Measurements from ENCODE around the gene TSC22D1.

TSC22D1 gene

DNA sequence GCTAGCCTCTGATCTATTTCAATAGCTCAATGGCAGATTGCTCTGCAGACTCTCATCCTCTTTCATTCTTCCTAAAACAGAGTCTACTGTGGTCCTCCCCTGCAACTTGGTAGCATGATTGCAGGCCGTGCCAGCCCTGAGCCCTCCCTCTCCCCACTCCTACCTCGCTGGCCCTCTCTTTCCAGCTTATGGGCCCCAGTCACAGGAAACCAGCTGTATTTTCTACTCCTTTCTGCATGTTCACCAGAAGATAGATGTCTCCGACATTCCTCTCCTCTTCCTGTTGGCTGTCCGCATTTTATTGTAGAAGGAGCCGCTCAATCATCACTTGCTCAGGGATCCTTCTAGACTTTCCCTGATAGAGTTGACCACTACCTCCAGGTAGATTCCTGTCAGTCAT, 152.3 kb downstream of the TSC22D1 start:
- no peak overlapping the region for H3K4me3 ChIP-seq (ENCODE audit: low read depth, low read length)
- in situ Hi-C loops (cut with HindIII; ENCODE audit: low sequenced_read_pairs) = no loop called here
- no peak for DNase-seq (ENCODE audit: low read depth)
- TF ChIP-seq CTCF (IDR thresholded peaks at IDR 0.05; ENCODE audit: low read depth, low read length, missing control alignments) = no peak

DNA sequence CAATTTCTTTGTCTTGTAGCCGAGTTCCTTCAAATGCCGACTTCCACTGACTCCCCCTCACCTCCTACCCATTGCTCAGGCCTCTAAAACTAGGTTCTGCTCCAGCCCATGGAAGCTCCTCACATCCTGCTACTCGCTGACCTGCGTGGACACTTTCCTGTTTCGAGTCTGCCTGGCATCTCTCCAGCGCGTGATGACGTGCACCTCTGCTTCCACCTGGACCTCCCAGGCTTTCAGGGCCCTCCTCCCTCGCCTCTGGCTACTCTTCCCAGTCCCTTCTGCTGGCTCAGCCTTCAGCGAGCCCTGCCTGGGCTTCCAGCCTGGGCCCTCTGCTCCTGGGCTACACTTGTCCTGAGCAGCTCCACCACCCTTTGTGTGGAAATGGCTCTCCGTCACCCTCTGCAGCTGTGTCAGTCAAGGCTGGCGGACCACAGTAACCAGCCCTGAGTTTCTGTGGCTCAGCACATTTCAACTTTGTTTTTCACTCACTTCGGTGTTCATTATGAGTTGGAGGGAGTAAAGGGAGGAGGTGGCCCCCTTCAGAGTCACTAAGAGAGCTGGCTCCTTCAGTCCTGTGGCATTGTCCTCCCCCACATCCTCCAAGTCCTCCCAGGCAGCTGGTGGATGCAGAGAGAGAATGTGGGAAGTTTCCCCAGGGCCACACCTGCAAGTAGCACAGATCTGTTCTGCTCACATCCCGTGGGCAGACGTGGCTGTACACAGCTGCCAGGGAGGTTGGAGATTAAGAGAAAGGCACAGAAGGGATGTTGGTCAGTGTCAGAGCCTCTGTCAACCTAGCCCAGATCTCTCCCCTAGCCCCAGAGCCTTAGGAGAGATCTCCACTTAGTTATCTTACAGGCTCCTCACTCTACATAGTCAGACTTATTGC, 153.1 kb downstream of the TSC22D1 start:
- no peak for TF ChIP-seq CTCF (IDR thresholded peaks at IDR 0.05; ENCODE audit: low read depth, low read length, missing control alignments)
- no peak overlapping the region for H3K4me3 ChIP-seq (ENCODE audit: low read depth, low read length)
- no peak for DNase-seq (ENCODE audit: low read depth)
- in situ Hi-C loops (cut with HindIII; ENCODE audit: low sequenced_read_pairs) = no loop called here

GRCh38 chr13:44421853-44422525, 154.1 kb downstream of the TSC22D1 start:
- no peak for TF ChIP-seq CTCF (IDR thresholded peaks at IDR 0.05; ENCODE audit: low read depth, low read length, missing control alignments)
- in situ Hi-C loops (cut with HindIII; ENCODE audit: low sequenced_read_pairs) = no loop called here
- H3K4me3 ChIP-seq (ENCODE audit: low read depth, low read length) = no peak overlapping the region
- no peak for DNase-seq (ENCODE audit: low read depth)

DNA sequence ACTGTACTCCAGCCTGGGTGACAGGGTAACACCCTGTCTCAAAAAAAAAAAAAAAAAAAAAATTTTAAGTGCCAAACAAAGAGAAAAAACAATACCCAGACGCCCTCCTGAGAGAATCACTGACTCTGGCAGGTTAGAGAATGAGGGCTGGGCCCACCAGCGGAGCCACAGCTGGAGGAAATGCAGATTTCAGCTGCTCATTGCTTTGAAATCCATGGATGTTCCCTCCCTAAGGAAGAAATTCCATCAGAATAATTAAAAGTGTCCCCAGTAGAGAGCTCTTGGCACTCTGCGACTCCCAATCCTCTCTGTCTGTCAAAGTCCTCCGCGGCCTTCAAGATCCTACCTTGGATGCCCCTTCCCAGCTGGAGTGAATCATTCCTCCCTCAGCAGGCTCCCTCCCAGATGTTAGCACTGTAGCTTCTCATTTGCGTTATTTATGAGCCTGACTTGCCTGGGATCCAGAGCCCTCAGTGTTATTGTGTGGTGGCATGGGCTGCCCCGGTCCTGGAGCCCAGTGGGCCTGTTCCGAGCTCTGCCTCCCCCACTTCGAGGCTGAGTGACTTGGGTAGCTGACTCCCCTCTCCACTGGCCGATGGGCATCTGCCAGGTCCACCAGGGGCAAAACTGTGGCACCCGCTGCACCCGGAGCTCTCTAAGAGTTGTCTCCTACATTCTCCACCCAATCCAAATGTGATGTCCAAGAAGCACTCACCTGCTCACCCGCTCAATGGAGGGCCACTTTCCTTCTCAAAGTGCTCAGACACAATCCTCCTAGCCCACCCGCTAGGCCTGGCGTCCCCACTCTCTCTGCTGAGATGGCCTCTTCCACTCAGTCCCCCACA, 155.5 kb downstream of the TSC22D1 start:
- DNase-seq (ENCODE audit: low read depth) = no peak
- no peak for TF ChIP-seq CTCF (IDR thresholded peaks at IDR 0.05; ENCODE audit: low read depth, low read length, missing control alignments)
- in situ Hi-C loops (cut with HindIII; ENCODE audit: low sequenced_read_pairs) = no loop called here
- no peak overlapping the region for H3K4me3 ChIP-seq (ENCODE audit: low read depth, low read length)

DNA sequence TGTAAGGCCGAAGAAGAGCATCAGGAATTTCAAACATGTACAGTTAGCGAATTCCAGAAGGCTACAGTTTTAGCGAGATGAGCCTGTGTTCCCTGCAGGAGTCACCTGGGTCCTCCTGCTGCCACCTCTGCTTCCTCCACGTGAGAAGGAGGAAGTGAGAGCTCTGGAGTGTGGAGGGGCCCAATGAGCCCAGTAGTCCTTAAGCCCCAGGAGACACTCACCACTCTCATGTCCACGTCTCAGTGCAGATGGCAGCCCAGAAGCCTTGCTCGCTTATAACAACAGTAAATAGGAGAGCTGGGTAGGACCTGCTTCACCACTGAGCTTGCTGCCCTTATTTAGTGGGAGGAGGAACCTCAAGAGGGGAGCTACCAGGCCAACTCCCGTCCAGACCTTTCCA, 158.3 kb downstream of the TSC22D1 start:
- TF ChIP-seq CTCF (IDR thresholded peaks at IDR 0.05; ENCODE audit: low read depth, low read length, missing control alignments) = no peak
- H3K4me3 ChIP-seq (ENCODE audit: low read depth, low read length) = no peak overlapping the region
- in situ Hi-C loops (cut with HindIII; ENCODE audit: low sequenced_read_pairs) = no loop called here
- DNase-seq (ENCODE audit: low read depth) = no peak

DNA sequence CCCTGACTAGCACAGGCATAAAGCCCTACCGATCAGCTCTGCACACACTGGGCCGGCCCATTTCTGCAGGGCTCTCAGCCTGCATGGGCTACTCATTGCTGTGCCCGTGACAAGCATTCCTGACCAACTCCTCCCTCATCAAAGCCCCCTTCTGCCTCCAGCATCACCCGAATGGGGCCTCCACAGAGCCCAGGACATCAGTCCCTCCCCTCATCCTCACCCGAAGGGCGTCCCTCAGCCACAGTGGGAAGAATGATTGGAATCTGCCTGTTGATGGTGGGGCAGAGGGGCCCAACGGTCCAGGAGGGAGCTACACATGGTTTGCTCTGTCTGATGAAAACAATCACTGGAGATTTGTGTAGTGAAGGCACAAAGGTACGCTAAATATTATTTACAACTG, 158.7 kb downstream of the TSC22D1 start:
- no peak overlapping the region for H3K4me3 ChIP-seq (ENCODE audit: low read depth, low read length)
- no peak for DNase-seq (ENCODE audit: low read depth)
- TF ChIP-seq CTCF (IDR thresholded peaks at IDR 0.05; ENCODE audit: low read depth, low read length, missing control alignments) = no peak
- in situ Hi-C loops (cut with HindIII; ENCODE audit: low sequenced_read_pairs) = no loop called here

Measured in astrocyte of the cerebellum (primary cell).